Measurements from ENCODE around the gene PPP2R5A. TPM values are rescaled to one million over a fixed set of nuclear protein-coding genes. Genes with fewer than 3 reads are reported as not detected.

Gene PPP2R5A
- total and polyA plus RNA-seq, 2 of the 13 experiments (the other 11 are each of a cell fraction or from before 2014, with no cell fraction given) = 22.0 to 31.4 TPM

DNA sequence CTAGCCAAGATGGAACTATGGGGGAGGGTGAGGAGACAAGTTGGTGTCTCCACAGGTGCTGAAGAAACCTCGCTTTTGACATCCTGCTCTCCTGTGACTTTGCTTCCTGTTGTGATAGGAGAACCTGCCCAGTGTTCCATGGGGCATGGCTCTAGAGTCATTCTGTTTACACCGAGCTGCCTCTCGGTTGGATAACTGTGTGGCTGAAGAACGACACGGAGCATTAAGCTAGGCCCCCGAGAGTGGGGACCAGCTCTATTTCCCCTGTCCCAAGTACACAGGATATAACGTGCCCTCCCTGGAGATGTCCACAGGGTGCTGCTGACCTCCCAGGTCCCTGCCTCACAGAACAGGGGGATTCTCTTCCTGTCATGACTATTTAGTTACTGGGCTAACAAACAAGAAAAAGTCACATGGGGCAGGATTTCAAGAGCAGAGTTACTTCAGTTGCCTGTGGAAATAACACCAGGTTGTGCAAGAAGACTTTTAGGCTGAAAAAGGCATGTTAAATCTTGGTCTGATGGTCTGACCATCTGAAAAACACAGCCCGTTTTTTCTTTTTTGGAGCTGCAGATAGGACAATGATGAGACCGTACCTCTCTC, 29.4 kb upstream of the PPP2R5A start (continued):
- TF ChIP-seq, protein P1, sequence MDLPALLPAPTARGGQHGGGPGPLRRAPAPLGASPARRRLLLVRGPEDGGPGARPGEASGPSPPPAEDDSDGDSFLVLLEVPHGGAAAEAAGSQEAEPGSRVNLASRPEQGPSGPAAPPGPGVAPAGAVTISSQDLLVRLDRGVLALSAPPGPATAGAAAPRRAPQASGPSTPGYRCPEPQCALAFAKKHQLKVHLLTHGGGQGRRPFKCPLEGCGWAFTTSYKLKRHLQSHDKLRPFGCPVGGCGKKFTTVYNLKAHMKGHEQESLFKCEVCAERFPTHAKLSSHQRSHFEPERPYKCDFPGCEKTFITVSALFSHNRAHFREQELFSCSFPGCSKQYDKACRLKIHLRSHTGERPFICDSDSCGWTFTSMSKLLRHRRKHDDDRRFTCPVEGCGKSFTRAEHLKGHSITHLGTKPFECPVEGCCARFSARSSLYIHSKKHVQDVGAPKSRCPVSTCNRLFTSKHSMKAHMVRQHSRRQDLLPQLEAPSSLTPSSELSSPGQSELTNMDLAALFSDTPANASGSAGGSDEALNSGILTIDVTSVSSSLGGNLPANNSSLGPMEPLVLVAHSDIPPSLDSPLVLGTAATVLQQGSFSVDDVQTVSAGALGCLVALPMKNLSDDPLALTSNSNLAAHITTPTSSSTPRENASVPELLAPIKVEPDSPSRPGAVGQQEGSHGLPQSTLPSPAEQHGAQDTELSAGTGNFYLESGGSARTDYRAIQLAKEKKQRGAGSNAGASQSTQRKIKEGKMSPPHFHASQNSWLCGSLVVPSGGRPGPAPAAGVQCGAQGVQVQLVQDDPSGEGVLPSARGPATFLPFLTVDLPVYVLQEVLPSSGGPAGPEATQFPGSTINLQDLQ (CRISPR knock-in tag; IDR thresholded peaks at IDR 0.05) = no peak
- TF ChIP-seq ZSCAN25 (CRISPR knock-in tag; IDR thresholded peaks at IDR 0.05) (no peak), ZSCAN12 (CRISPR knock-in tag; IDR thresholded peaks at IDR 0.05) (no peak), NR2F1 (CRISPR knock-in tag; IDR thresholded peaks at IDR 0.05) (0 out of 4 replicates have a peak, but pooled peaks of 1 of the 2 experiments have one; percentile 6), ZNF552 (CRISPR knock-in tag; IDR thresholded peaks at IDR 0.05; ENCODE audit: borderline replicate concordance) (no peak), ZMYM3 (CRISPR knock-in tag; IDR thresholded peaks at IDR 0.05) (no peak), ZNF224 (CRISPR knock-in tag; IDR thresholded peaks at IDR 0.05) (no peak), MED13 (CRISPR knock-in tag; IDR thresholded peaks at IDR 0.05) (no peak), ZBTB1 (CRISPR knock-in tag; IDR thresholded peaks at IDR 0.05; ENCODE audit: borderline replicate concordance) (no peak), FOXJ3 (CRISPR knock-in tag; IDR thresholded peaks at IDR 0.05; ENCODE audit: borderline replicate concordance) (no peak; the same call in 1 of the 2 replicates), AKAP8 (CRISPR knock-in tag; IDR thresholded peaks at IDR 0.05) (no peak), ATAD3A (CRISPR knock-in tag; IDR thresholded peaks at IDR 0.05) (no peak), ZNF546 (CRISPR knock-in tag; conservative IDR thresholded peaks at IDR 0.05) (no peak), HCFC1 (IDR thresholded peaks at IDR 0.05; ENCODE audit: low read depth, low read length) (no peak), FOXK2 (IDR thresholded peaks at IDR 0.05) (no peak), AHR (CRISPR knock-in tag; IDR thresholded peaks at IDR 0.05) (no peak), MEIS1 (CRISPR knock-in tag; IDR thresholded peaks at IDR 0.05; ENCODE audit: borderline replicate concordance) (no peak)
- TF ChIP-seq, protein P2, sequence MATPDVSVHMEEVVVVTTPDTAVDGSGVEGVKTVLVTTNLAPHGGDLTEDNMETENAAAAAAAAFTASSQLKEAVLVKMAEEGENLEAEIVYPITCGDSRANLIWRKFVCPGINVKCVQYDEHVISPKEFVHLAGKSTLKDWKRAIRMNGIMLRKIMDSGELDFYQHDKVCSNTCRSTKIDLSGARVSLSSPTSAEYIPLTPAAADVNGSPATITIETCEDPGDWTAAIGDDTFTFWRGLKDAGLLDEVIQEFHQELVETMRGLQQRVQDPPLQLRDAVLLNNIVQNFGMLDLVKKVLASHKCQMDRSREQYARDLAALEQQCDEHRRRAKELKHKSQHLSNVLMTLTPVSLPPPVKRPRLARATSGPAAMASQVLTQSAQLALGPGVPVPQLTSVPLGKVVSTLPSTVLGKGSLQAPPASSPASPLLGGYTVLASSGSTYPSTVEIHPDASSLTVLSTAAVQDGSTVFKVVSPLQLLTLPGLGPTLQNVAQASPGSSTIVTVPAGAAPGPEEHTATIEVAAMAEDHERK (CRISPR knock-in tag; IDR thresholded peaks at IDR 0.05; ENCODE audit: low read depth) = no peak
- TF ChIP-seq, protein P3, sequence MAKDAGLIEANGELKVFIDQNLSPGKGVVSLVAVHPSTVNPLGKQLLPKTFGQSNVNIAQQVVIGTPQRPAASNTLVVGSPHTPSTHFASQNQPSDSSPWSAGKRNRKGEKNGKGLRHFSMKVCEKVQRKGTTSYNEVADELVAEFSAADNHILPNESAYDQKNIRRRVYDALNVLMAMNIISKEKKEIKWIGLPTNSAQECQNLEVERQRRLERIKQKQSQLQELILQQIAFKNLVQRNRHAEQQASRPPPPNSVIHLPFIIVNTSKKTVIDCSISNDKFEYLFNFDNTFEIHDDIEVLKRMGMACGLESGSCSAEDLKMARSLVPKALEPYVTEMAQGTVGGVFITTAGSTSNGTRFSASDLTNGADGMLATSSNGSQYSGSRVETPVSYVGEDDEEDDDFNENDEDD (CRISPR knock-in tag; IDR thresholded peaks at IDR 0.05; ENCODE audit: borderline replicate concordance) = peak; percentile 35; the same call in 1 of the 2 replicates
- TF ChIP-seq, protein P4, sequence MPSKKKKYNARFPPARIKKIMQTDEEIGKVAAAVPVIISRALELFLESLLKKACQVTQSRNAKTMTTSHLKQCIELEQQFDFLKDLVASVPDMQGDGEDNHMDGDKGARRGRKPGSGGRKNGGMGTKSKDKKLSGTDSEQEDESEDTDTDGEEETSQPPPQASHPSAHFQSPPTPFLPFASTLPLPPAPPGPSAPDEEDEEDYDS (CRISPR knock-in tag; IDR thresholded peaks at IDR 0.05) = peak; percentile 69
- TF ChIP-seq, protein P5, sequence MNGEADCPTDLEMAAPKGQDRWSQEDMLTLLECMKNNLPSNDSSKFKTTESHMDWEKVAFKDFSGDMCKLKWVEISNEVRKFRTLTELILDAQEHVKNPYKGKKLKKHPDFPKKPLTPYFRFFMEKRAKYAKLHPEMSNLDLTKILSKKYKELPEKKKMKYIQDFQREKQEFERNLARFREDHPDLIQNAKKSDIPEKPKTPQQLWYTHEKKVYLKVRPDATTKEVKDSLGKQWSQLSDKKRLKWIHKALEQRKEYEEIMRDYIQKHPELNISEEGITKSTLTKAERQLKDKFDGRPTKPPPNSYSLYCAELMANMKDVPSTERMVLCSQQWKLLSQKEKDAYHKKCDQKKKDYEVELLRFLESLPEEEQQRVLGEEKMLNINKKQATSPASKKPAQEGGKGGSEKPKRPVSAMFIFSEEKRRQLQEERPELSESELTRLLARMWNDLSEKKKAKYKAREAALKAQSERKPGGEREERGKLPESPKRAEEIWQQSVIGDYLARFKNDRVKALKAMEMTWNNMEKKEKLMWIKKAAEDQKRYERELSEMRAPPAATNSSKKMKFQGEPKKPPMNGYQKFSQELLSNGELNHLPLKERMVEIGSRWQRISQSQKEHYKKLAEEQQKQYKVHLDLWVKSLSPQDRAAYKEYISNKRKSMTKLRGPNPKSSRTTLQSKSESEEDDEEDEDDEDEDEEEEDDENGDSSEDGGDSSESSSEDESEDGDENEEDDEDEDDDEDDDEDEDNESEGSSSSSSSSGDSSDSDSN (CRISPR knock-in tag; IDR thresholded peaks at IDR 0.05) = no peak; the same call in none of the 2 replicates
- TF ChIP-seq, protein P6, sequence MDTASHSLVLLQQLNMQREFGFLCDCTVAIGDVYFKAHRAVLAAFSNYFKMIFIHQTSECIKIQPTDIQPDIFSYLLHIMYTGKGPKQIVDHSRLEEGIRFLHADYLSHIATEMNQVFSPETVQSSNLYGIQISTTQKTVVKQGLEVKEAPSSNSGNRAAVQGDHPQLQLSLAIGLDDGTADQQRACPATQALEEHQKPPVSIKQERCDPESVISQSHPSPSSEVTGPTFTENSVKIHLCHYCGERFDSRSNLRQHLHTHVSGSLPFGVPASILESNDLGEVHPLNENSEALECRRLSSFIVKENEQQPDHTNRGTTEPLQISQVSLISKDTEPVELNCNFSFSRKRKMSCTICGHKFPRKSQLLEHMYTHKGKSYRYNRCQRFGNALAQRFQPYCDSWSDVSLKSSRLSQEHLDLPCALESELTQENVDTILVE (CRISPR knock-in tag; IDR thresholded peaks at IDR 0.05) = peak; percentile 77

Measured in HepG2 (cell line).